HK-2 (cell line): Measurements from ENCODE around the gene SNCAIP.

ENCODE experiments used
- DNase-seq: peaks from one replicate; pipeline ENCODE4 v3.0.0-alpha.2; 2018; ENCODE audit not compliant: unreplicated experiment

Gene SNCAIP

GRCh38 chr5:122398016-122398415 lies 86.0 kb downstream of the SNCAIP start:
- no peak for DNase-seq

- DNase-seq: no peak
Measured at GRCh38 chr5:122400341-122400740, 88.3 kb downstream of the SNCAIP start.

GRCh38 chr5:122400938-122401337 lies 88.9 kb downstream of the SNCAIP start:
- no peak for DNase-seq

- DNase-seq: no peak
Measured at GRCh38 chr5:122401976-122402725, 90.1 kb downstream of the SNCAIP start.

GRCh38 chr5:122402955-122403685 lies 91.1 kb downstream of the SNCAIP start:
- DNase-seq: no peak

- no peak for DNase-seq
Measured at GRCh38 chr5:122404018-122404417, 92.0 kb downstream of the SNCAIP start.

GRCh38 chr5:122404653-122405362 lies 92.8 kb downstream of the SNCAIP start:
- DNase-seq: no peak

GRCh38 chr5:122405751-122406150 lies 93.7 kb downstream of the SNCAIP start:
- DNase-seq: no peak

GRCh38 chr5:122406181-122406580 lies 94.1 kb downstream of the SNCAIP start:
- no peak for DNase-seq

GRCh38 chr5:122408592-122409224 lies 96.7 kb downstream of the SNCAIP start:
- DNase-seq: no peak

- no peak for DNase-seq
Measured at GRCh38 chr5:122412966-122413365, 100.9 kb downstream of the SNCAIP start.

- no peak for DNase-seq
Measured at GRCh38 chr5:122413722-122414121, 101.7 kb downstream of the SNCAIP start.

- peak; percentile 23 for DNase-seq
Measured at GRCh38 chr5:122415030-122415800, 103.2 kb downstream of the SNCAIP start.

- no peak for DNase-seq
Measured at GRCh38 chr5:122415801-122416120, 103.7 kb downstream of the SNCAIP start.

- no peak for DNase-seq
Measured at GRCh38 chr5:122419142-122419894, 107.3 kb downstream of the SNCAIP start.

- no peak for DNase-seq
Measured at GRCh38 chr5:122420091-122420490, 108.1 kb downstream of the SNCAIP start.

GRCh38 chr5:122420537-122421236 lies 108.7 kb downstream of the SNCAIP start:
- DNase-seq: no peak

GRCh38 chr5:122421374-122422079 lies 109.5 kb downstream of the SNCAIP start:
- no peak for DNase-seq

- no peak for DNase-seq
Measured at GRCh38 chr5:122423221-122423620, 111.2 kb downstream of the SNCAIP start.

- DNase-seq: no peak
Measured at GRCh38 chr5:122424132-122424531, 112.1 kb downstream of the SNCAIP start.
